Measurements from ENCODE around the gene TMCC2. TPM values are rescaled to one million over a fixed set of nuclear protein-coding genes. Genes with fewer than 3 reads are reported as not detected.
"Not testable (repeated sequence)": the region's sequence is repeated elsewhere in the genome, so short reads cannot be mapped to it uniquely, and the experiment has no call there.

The TMCC2 gene
- total and polyA plus RNA-seq, 4 donors, result 20.2 to 77.4 (median 51.9) TPM

DNA sequence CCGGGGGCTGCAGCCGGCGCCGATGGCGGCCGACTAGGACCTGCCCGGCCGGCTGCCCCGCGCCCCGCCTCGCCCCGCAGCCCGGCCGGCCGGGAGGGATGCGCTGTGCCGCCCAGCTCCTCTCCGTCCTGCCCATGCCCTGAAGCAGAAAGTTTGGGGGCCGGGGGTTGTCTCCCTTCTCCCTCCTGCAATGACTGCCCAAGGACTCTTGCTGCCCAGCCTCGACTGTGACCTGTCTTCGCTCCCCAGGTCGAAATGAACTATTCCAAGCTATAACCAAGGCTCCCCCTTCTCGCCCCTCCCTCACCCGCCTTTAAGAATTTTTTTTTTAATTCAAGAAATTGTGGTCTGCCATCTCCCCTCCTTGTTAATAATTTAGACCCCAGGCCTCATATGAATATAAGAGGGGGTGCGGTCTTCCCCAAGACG lies 361 bp downstream of the TMCC2 start:
- under 1% methylated on average over 22 of the region's 27 CpGs for WGBS (ENCODE audit: insufficient coverage)
- Histone ChIP-seq H3K36me3 (ENCODE audit: control insufficient read depth, insufficient read depth, low read length) (no peaks in the 10 kb centered on the region), H3K4me3 (ENCODE audit: low read depth, low read length) (peak overlapping the region; percentile 52), H3K9me3 (ENCODE audit: control insufficient read depth, insufficient read depth, low read length) (no peaks in the 10 kb centered on the region), H3K4me1 (ENCODE audit: control insufficient read depth, insufficient read depth, low read length) (peaks cover 21% of the 10 kb centered on the region), H3K27me3 (ENCODE audit: control insufficient read depth, insufficient read depth, low read length) (peaks cover 2% of the 10 kb centered on the region), H3K27ac (ENCODE audit: low read depth, low read length) (peak overlapping the region; percentile 7)
- DNase-seq (ENCODE audit: low read depth in 4 of 6, low spot score in 6 of 6), result peak in 1 of 6 donors; percentile 54

DNA sequence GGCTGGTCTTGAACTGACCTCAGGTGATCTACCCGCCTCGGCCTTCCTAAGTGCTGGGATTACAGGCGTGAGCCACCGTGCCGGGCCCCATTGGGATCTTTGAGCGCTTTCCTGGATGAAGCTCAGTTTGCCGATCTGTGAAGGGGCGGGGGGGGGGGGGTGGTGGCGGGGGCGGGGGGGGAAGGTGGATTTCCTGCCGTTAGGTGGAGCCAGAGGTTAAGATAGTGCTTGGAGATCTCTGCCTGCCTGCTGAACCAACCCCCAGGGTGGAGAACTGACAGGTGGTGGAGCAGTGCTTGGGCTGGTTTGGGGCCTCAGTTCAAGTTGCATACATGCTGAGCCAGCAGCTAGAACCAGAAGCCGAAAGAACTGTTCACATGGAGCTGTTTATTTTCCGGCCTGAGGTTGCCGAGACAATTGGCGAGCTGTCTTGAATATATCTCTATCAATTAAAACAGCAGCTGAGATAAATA lies 1.7 kb downstream of the TMCC2 start:
- 0% methylated on average over 7 of the region's 15 CpGs for WGBS (ENCODE audit: insufficient coverage)
- Histone ChIP-seq H3K27me3 (ENCODE audit: control insufficient read depth, insufficient read depth, low read length) (peaks cover 2% of the 10 kb centered on the region), H3K36me3 (ENCODE audit: control insufficient read depth, insufficient read depth, low read length) (no peaks in the 10 kb centered on the region), H3K9me3 (ENCODE audit: control insufficient read depth, insufficient read depth, low read length) (no peaks in the 10 kb centered on the region), H3K4me1 (ENCODE audit: control insufficient read depth, insufficient read depth, low read length) (peaks cover 21% of the 10 kb centered on the region), H3K27ac (ENCODE audit: low read depth, low read length) (no peak overlapping the region), H3K4me3 (ENCODE audit: low read depth, low read length) (peak overlapping the region; percentile 52)
- peak in 2 of 6 donors; percentile 79 to 91 for DNase-seq (ENCODE audit: low read depth in 4 of 6, low spot score in 6 of 6)

DNA sequence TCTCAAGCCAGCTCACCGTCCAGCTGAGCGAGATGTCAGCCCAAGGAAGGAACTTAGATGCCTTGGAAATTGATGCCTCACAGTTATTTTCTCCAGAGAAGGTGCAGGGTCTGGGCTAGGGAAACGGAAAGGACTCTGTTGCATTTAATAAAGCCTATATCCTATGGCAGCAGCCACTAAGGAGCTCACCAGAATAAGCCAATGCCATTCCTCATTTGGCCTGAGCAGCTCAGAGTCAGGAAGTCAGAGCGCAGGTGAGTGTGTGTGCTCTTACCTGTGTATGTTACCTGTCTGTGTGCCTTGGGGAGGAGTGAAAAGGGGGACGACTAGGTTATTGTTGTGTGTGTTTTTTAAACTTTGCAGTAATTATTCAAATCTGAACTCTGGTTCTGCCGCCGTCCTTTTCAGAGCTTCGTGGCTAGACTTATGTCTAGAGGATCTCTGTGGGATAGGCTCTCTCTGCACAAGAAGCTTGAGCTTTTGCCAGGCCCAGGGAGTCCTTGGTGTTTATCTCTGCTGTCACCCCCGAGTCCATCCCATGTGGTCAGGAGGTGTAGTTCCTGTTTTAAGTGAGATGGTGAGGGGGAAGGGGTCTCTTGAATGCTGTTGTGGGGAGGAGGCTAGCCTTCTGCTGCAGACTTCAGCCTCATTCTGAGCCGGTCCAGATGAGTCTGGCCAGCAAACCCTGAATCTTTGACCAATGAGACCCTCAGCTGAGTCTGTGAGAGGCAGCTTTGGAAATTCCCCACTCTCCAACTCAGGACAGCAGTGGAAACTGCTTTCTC lies 2.4 kb downstream of the TMCC2 start:
- H3K27ac ChIP-seq (ENCODE audit: low read depth, low read length), result no peak overlapping the region
- WGBS (ENCODE audit: insufficient coverage), result 44% methylated on average over 10 of the region's 10 CpGs
- H3K4me1 ChIP-seq (ENCODE audit: control insufficient read depth, insufficient read depth, low read length), result peaks cover 21% of the 10 kb centered on the region
- no peaks in the 10 kb centered on the region for H3K9me3 ChIP-seq (ENCODE audit: control insufficient read depth, insufficient read depth, low read length)
- H3K27me3 ChIP-seq (ENCODE audit: control insufficient read depth, insufficient read depth, low read length), result peaks cover 2% of the 10 kb centered on the region
- no peak for DNase-seq (ENCODE audit: low read depth in 4 of 6, low spot score in 6 of 6)
- H3K36me3 ChIP-seq (ENCODE audit: control insufficient read depth, insufficient read depth, low read length), result no peaks in the 10 kb centered on the region
- peak overlapping the region; percentile 36 for H3K4me3 ChIP-seq (ENCODE audit: low read depth, low read length)

DNA sequence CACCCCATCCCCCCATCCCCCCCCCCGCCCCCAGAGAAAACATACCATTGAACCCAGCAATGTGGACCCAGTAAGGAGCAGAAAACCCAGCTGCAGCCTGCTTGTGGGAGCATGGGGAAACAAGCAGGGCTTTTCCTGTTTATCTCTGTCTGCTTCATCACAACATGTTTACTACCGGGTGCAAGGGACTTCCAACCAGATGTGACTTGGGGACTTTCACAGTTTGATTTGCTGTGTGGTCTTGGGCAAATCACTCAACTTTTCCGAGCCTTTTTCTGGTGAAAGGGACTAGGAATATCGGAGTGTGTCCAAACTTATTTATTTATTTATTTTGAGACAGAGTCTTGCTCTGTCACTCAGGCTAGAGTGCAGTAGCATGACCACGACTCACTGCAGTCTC lies 3.2 kb downstream of the TMCC2 start:
- no peak for DNase-seq (ENCODE audit: low read depth in 4 of 6, low spot score in 6 of 6)
- WGBS (ENCODE audit: insufficient coverage), result no CpG with 5 or more reads among the region's 5 CpGs
- Histone ChIP-seq H3K27ac (ENCODE audit: low read depth, low read length) (no peak overlapping the region), H3K27me3 (ENCODE audit: control insufficient read depth, insufficient read depth, low read length) (peaks cover 2% of the 10 kb centered on the region), H3K4me1 (ENCODE audit: control insufficient read depth, insufficient read depth, low read length) (peaks cover 21% of the 10 kb centered on the region), H3K4me3 (ENCODE audit: low read depth, low read length) (no peak overlapping the region), H3K36me3 (ENCODE audit: control insufficient read depth, insufficient read depth, low read length) (no peaks in the 10 kb centered on the region), H3K9me3 (ENCODE audit: control insufficient read depth, insufficient read depth, low read length) (no peaks in the 10 kb centered on the region)

DNA sequence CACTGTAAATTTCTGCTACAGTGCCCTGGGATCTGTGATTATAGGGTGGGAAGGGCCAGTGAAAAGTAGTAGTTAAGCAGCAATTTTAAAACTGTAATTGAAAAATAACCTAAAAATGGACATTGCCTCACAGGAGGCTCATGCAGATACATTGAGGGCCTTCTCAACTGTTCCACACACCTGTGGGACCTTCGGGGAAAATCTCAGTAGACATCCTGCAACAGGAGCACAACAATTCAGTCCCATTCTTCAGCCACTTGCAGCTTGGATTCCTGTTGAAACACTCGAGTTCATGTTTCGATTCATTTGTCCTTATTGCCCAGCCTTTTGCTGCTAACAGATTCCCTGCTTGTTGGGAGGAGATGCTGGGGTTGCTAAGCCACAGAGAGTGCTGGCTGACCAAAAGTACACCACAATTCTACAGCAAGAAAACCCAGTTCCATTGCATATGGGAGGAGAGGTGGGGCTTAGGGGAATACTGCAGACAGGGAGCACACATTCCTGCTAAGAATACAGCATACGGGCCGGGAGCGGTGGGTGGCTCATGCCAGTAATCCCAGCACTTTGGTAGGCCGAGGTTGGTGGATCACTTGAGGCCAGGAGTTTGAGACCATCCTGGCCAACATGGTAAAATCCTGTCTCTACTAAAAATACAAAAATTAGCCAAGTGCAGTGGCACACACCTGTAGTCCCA lies 4.5 kb downstream of the TMCC2 start:
- 82% methylated on average over 1 of the region's 7 CpGs for WGBS (ENCODE audit: insufficient coverage)
- Histone ChIP-seq H3K4me1 (ENCODE audit: control insufficient read depth, insufficient read depth, low read length) (peaks cover 21% of the 10 kb centered on the region), H3K4me3 (ENCODE audit: low read depth, low read length) (no peak overlapping the region), H3K36me3 (ENCODE audit: control insufficient read depth, insufficient read depth, low read length) (no peaks in the 10 kb centered on the region), H3K27ac (ENCODE audit: low read depth, low read length) (no peak overlapping the region), H3K27me3 (ENCODE audit: control insufficient read depth, insufficient read depth, low read length) (peaks cover 2% of the 10 kb centered on the region), H3K9me3 (ENCODE audit: control insufficient read depth, insufficient read depth, low read length) (no peaks in the 10 kb centered on the region)
- DNase-seq (ENCODE audit: low read depth in 4 of 6, low spot score in 6 of 6), result no peak

DNA sequence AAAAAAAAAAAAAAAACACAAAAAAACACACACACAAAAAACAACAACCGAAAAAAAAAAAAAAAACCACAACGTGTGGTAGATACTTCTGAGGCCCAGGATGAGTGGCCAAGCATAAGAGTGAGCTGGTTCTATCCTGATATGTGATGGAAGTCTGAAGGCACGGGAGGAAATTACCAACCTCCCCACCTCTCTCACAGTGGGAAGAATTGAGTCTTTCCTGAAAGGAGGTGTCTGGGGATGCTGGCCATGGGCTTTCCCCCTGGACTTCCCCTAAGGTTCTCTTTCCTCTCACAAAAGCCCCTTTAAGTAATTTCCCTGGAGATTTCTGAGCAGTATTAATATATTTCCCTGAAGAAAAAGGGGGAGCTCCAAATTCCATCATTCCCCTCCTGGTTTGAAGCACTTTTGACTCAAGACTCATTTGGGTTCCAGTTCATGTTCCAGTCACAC lies 5.2 kb downstream of the TMCC2 start:
- no peak for DNase-seq (ENCODE audit: low read depth in 4 of 6, low spot score in 6 of 6)
- peaks cover 2% of the 10 kb centered on the region for H3K27me3 ChIP-seq (ENCODE audit: control insufficient read depth, insufficient read depth, low read length)
- no peaks in the 10 kb centered on the region for H3K36me3 ChIP-seq (ENCODE audit: control insufficient read depth, insufficient read depth, low read length)
- H3K4me1 ChIP-seq (ENCODE audit: control insufficient read depth, insufficient read depth, low read length), result peaks cover 25% of the 10 kb centered on the region
- H3K4me3 ChIP-seq (ENCODE audit: low read depth, low read length), result no peak overlapping the region
- H3K9me3 ChIP-seq (ENCODE audit: control insufficient read depth, insufficient read depth, low read length), result no peaks in the 10 kb centered on the region
- no CpG with 5 or more reads among the region's 3 CpGs for WGBS (ENCODE audit: insufficient coverage)
- H3K27ac ChIP-seq (ENCODE audit: low read depth, low read length), result no peak overlapping the region

DNA sequence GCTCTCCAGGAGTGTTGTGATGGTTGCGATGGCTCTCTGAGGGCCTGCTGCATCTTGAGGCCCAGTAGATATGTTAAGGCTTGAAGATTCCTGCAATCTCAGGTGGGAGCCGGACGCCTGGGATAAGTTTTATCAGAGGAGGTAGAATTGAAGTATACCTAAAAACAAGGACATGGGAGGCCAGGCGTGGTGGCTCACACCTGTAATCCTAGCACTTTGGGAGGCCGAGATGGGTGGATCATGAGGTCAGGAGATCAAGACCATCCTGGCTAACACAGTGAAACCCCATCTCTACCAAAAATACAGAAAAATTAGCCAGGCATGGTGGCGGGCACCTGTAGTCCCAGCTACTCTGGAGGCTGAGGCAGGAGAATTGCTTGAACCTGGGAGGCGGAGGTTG lies 6.2 kb downstream of the TMCC2 start:
- not testable (repeated sequence) for DNase-seq (ENCODE audit: low read depth in 4 of 6, low spot score in 6 of 6); H3K4me3 ChIP-seq (ENCODE audit: low read depth, low read length); H3K27me3 ChIP-seq (ENCODE audit: control insufficient read depth, insufficient read depth, low read length); H3K9me3 ChIP-seq (ENCODE audit: control insufficient read depth, insufficient read depth, low read length); H3K36me3 ChIP-seq (ENCODE audit: control insufficient read depth, insufficient read depth, low read length); H3K27ac ChIP-seq (ENCODE audit: low read depth, low read length)
- 97% methylated on average over 3 of the region's 7 CpGs for WGBS (ENCODE audit: insufficient coverage)
- peaks cover 17% of the 10 kb centered on the region for H3K4me1 ChIP-seq (ENCODE audit: control insufficient read depth, insufficient read depth, low read length)

DNA sequence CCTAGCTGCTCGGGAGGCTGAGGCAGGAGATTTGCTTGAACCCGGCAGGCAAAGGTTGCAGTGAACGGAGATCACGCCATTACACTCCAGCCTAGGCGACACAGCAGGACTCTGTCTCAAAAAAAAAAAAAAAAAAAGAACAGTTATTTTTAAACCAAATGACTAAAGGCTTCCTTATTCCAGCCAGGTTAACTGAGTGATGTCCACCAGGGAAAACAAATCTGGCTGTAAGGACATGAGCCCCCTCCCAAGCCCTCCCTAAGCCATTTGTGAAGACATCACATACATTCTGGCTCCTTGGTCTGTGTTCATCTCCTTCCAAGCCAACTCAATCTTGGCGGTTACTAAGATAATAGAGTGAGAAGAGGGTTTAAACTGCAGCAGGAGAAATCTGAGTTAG lies 8.2 kb downstream of the TMCC2 start:
- Histone ChIP-seq H3K27ac (ENCODE audit: low read depth, low read length) (no peak overlapping the region), H3K27me3 (ENCODE audit: control insufficient read depth, insufficient read depth, low read length) (no peaks in the 10 kb centered on the region), H3K4me1 (ENCODE audit: control insufficient read depth, insufficient read depth, low read length) (peaks cover 11% of the 10 kb centered on the region), H3K36me3 (ENCODE audit: control insufficient read depth, insufficient read depth, low read length) (no peaks in the 10 kb centered on the region), H3K4me3 (ENCODE audit: low read depth, low read length) (no peak overlapping the region), H3K9me3 (ENCODE audit: control insufficient read depth, insufficient read depth, low read length) (no peaks in the 10 kb centered on the region)
- DNase-seq (ENCODE audit: low read depth in 4 of 6, low spot score in 6 of 6), result no peak
- WGBS (ENCODE audit: insufficient coverage), result 90% methylated on average over 2 of the region's 6 CpGs

DNA sequence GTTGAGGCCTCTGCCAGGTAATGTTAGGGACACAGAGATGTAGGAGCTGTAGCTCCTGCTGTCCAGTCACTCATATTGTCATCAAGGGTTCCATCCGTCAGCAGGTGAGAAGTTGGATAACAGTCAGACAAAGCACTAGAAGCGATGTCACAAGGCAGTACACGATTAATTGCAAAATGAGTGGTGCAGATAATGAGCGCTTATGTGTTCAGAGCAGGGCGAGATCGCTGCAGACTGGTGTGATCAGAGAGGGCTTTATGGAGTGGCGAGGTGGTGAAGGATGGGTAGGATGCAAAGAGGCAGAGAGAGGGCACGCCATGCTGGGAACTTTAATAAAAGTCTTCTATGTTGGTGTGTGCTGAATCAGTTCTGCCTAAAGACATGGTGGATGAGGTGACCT lies 8.8 kb downstream of the TMCC2 start:
- 82% methylated on average over 8 of the region's 8 CpGs for WGBS (ENCODE audit: insufficient coverage)
- Histone ChIP-seq H3K9me3 (ENCODE audit: control insufficient read depth, insufficient read depth, low read length) (no peaks in the 10 kb centered on the region), H3K27me3 (ENCODE audit: control insufficient read depth, insufficient read depth, low read length) (no peaks in the 10 kb centered on the region), H3K4me1 (ENCODE audit: control insufficient read depth, insufficient read depth, low read length) (peaks cover 11% of the 10 kb centered on the region), H3K27ac (ENCODE audit: low read depth, low read length) (no peak overlapping the region), H3K4me3 (ENCODE audit: low read depth, low read length) (no peak overlapping the region), H3K36me3 (ENCODE audit: control insufficient read depth, insufficient read depth, low read length) (peaks cover 2% of the 10 kb centered on the region)
- DNase-seq (ENCODE audit: low read depth in 4 of 6, low spot score in 6 of 6), result no peak
